GM18909 (cell line): ENCODE measurements around the gene PLPPR4.
"Not testable (repeated sequence)": the region's sequence is repeated elsewhere in the genome, so short reads cannot be mapped to it uniquely, and the experiment has no call there.

Source experiments
- ATAC-seq: cut with Tn5 transposase; IDR thresholded peaks from one replicate; pipeline ENCODE4 v1.9.1; 2021; ENCODE audit warnings: mild to moderate bottlenecking; ENCODE audit not compliant: unreplicated experiment, poor library complexity

The PLPPR4 gene

DNA sequence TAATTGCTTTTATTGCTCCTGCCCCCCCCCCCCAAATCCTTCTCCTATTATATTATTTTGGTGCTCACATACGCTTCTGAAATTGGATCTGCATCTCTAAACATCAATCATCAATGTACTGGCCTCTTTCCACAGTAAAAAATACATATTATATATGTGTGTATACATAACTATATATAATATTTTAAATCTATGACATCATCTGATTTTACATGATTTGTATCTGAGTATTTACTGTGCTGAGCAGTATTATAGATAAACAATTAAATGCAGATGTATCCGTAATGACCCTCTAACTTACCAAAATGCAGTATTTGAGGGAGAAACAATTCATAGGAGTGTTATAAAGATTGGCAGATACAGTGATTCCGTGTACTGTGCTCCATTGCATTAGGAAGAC lies 832 bp downstream of the PLPPR4 start:
- no peak for ATAC-seq

DNA sequence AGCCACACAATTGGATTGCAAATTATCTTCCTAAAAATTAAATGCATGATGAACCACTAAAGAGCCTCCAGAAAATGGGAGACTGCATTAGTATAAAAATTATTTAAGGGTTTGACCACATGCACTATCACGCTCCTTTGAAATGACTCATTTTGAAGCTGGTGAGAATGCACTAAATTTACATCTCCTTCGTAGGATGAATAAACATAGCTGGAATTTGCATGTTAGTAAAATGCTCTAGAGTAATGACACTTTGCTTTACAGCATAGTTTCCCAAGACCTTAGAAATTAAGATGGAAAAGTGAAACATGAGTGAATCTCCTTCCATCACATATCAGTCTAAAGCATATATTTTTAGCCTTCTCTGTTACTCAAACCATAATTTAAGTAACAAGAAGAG lies 2.4 kb downstream of the PLPPR4 start:
- no peak for ATAC-seq

DNA sequence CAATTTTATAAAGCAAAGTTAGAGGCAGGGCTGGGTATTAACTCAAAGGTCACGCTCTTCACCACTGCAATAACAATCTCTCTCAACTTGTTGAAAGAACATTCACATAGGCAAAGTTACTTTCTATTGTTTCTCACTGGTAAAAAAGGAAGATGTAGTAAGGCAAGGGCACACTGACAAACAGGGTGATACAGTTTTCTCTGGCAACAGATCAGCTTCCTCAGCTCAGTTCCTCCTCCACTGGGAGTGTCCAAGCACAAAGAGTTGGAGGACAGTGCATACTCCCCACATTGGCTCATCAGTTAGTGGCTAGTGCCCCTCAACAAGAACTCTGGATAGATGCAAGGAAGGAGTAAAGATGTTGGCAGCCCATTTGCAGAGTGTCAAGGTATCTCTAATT lies 3.7 kb downstream of the PLPPR4 start:
- ATAC-seq: no peak

DNA sequence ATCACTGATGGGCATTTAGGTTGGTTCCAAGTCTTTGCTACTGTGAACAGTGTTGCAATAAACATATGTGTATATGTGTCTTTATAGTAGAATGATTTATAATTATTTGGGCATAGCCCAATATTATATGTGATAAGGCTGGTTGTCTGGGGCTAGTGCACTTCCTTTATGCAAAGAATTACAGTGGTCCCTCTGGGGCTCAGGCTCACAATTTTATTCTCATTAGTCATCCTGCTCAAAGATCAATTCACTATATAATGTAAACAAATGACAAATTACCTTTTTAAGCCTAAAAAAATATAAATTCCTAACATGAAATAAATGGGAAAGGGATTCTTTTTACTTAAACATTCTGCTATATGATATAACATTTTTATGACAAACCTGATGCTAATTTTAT lies 5.0 kb downstream of the PLPPR4 start:
- no peak for ATAC-seq

DNA sequence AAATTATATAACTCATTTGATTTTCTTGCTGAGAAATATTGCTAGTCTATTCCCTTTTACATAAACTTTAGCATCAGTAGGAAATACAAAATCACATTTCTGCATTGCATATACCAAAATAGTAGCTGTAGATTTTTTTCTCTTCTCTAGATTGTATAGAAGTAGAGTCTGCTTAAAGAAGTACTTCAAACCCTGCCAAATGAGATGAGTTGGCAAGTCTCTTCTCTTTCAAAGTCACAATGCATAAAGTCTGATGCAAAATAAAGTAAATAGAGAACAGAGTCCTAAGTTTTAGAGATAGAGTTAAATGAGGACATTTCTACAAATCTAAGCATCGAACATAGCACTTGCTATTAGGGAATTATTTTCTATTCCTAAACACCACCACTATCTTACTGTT lies 6.4 kb downstream of the PLPPR4 start:
- no peak for ATAC-seq

DNA sequence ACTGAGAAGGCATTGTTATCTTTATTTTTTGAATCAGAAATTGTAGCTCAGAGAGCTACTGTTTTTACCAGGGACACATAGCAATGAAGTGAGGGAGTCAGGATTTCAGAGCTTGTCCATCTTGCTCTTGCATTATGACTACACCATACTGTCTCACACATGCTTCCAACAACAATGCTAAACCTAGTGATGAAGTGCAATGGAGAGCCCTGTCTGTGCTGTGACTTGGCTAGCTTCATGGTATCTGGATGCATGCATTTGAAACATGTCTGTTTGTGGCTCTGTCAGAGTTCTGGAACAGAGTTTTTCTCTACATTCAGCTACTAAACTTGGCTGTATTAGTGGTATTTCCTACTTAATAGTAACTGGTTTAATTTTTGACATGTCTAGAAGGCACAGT lies 7.0 kb downstream of the PLPPR4 start:
- no peak for ATAC-seq

DNA sequence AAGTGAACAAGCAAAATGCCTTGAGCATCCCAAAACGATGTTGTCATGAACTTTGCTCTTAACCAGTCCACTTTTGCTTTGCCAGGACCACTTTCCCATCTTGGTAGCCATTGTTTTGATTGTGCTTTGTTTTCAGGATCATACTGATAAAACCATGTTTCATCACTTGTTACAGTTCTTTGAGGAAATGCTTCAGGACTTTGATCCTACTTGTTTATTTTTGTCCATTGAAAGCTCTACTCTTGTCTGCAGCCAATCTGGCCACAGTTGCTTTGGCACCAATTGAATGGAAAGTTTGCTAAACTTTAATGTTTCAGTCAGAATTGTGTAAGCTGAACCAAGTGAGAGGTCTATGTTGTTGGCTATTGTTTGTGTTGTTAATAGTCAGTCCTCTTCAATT lies 12.8 kb downstream of the PLPPR4 start:
- ATAC-seq: no peak

DNA sequence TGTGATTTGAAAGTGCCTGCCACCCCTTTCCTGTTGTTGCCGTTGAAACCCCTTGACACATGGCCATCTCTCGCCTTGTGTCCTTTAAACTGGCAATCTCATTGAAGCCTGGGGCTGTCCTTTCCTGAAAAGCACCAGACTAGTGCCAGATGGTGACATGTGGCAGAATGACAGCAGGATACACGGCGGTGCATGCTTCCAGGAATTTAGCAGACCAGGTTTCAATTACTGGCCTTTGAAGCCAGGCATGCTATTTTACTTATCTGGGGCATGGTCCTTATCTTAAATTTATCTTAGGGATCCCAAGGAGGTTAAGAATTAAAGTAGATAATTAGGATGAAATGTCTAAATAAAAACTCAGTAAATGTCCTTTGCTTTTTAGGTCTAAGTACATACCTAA lies 15.2 kb downstream of the PLPPR4 start:
- no peak for ATAC-seq

DNA sequence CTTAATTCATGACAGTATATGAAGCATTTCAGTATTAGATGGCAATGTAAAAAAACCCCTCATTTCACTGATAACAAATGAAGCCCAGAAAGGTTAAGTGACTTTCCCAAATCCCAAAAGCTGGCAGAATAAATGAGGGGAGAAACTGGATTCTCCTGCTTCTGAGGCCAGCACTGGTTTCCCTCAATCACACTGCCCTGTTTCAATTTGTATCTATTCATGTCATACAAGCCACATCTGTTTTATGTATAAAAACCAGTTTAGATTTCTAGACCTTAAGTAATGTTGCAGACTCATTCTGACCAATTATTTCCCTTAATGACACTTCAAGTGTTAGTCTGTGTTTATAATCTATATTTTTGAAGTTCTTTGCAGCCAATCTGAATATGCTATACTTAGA lies 16.8 kb downstream of the PLPPR4 start:
- no peak for ATAC-seq

DNA sequence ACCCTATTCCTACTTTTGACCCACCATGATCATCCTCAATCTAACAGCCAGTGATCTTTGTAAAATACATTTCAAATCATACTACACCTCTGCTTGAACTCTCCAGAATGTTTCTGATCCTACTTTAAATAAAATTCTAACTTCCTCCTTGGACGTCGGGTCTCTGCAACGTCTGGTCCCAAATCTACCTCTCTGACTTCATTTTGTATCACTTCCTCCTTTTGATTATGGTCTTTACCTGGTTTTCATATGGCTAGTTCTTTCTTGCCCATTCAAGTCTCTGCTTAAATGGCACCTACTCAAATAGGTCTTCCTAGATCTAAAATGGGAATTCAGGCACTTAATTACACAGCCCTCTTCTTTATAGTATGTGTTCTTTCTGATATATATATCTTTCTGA lies 18.2 kb downstream of the PLPPR4 start:
- no peak for ATAC-seq

DNA sequence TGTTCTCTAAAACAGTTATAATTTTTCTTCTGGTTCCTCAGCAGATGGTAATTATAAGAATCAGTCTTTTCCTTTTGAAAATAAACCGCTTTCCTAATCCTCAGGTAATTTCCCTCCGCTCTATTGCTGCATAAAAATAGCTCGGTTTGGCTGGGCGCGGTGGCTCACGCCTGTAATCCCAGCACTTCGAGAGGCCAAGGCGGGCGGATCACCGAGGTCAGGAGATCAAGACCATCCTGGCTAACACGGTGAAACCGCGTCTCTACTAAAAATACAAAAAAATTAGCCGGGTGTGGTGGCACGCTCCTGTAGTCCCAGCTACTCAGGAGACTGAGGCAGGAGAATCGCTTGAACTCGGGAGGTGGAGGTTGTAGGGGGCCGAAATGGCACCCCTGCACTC lies 19.2 kb downstream of the PLPPR4 start:
- not testable (repeated sequence) for ATAC-seq

DNA sequence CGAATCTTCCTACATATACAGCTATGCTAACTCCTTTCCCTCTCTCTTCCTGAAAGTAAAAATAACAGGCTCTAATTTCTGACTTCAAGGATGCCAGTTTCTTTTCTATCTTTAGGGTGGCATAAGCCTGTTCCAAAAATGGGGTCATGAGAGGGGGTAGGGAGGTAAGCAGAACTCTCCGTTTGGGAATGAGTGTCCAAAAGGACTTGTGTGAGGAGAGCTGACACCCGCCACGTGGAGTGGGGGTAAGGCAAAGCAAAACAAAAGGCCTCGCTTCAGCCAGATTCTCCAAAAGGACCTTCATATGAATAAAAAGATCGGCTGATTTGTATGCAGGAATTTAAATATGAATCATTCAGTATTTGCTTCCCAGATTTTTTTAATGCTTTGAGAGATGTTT lies 28.6 kb downstream of the PLPPR4 start:
- ATAC-seq: no peak

DNA sequence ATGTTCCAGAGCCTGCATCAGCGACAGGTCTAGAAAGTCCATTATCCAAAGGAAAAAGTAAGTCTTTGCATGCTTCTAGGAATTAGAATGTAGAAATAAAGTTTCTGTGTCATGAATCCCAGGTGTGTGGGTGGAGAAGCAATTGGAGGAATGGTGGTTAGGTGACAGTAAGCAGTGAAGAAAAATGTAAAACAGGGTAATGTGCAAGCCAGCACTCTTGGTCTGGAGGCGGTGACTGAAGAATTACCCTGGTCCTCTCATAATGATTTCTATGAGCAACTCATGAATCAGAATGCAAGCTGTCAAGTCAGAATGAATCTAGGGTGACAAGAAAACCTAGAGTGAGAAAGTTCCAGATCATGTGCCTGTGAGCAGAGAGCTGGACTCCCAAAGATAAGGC lies 33.6 kb downstream of the PLPPR4 start:
- no peak for ATAC-seq

DNA sequence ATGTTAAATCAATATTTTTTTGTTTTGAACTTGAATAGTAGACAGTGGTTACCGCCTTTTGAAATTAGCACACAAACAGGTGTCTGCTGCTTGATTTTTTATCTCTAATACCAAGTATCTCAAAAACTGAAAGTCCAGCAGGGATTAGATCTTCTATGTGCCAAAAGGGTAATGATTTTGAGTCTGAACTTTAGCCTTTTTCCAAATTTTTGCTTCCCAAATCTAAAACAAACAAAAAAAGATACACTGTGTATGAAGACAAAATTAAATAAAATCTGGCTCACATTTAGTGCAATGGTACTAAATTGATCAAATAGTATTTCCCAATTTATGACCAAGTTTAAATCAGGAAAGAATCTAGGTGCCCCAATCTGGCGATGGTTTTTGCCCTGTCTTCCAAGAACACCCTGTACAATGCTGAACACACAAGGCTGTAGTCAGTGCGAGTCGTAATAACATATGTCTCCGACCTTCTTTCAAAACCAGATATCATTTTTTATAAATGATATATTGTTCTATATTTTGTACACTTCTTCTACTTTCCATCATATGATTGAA lies 40.5 kb downstream of the PLPPR4 start:
- ATAC-seq: no peak

DNA sequence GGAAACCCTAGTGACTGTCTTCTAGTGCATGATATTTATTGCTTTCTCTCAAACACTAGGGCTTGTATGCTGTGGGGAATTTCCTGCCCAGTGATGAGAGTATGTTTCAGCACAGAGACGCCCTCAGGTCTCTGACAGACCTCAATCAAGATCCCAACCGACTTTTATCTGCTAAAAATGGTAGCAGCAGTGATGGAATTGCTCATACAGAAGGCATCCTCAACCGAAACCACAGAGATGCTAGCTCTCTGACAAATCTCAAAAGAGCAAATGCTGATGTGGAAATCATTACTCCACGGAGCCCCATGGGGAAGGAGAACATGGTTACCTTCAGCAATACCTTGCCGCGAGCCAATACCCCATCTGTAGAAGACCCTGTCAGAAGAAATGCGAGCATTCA lies 41.3 kb downstream of the PLPPR4 start:
- ATAC-seq: no peak

DNA sequence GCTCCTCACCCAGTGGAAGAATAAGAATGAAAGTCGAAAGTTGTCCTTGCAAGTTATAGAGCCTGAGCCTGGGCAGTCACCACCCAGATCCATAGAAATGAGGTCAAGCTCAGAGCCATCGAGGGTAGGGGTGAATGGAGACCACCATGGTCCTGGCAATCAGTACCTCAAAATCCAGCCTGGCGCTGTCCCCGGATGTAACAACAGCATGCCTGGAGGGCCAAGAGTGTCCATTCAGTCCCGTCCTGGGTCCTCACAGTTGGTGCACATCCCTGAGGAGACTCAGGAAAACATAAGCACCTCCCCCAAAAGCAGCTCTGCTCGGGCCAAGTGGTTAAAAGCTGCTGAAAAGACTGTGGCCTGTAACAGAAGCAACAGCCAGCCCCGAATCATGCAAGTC lies 41.8 kb downstream of the PLPPR4 start:
- no peak for ATAC-seq

DNA sequence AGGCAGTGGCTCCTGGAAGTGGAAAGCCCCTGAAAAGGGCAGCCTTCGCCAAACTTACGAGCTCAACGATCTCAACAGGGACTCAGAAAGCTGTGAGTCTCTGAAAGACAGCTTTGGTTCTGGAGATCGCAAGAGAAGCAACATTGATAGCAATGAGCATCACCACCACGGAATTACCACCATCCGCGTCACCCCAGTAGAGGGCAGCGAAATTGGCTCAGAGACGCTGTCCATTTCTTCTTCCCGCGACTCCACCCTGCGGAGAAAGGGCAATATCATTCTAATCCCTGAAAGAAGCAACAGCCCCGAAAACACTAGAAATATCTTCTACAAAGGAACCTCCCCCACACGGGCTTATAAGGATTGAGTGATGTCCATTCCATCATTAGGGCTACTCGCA lies 42.4 kb downstream of the PLPPR4 start:
- ATAC-seq: no peak

DNA sequence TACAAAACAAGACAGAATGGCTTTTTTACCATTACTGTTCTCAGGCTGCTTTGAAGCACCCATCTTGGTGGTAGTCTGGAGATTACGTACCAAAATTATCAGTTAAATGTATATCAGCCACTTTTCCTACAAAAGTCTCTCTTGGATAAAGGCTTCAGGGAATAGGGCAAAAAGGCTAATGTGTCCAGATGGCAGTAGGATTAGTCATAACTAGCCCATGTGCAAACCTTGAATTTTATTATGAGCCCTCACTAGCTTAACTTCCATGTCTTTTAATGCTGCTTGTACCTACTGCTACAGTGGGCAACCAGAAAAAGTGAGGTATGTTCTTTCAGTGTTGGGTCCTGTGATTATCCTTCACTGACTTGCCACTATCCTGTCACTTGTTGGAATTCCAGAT lies 51.0 kb downstream of the PLPPR4 start:
- no peak for ATAC-seq

DNA sequence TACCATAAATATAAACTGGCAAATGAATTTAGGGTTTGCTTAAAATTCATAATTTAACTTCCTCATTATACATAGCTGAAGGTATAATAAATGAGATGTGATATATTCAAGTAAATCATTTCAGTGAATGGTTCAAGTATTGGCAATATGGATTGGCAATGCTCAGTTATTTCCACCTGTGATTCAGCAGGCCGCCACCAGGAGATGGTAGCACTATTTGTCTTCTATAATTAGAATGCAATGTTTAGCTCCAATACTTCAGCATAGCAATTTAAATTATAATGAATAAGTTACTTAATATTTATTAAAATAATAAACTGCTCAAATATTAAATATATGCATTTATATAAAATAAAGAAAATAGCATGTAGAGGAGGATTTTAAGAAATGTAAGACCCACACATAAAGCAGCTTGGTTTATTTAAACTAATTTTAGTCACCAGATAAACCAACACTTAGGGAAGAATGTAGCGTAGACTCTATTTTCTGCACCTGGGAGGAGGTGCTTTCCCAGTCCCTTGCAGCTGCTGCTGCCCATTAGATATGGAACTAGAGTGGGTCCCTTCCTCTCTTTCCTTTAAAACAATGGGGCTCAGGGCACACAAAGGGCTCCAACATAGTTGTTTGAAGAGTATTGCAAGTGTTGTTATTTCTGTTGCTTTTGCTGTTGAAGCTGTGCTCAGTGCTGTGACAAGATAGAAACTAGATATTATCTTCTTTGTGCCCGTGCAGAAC lies 62.1 kb downstream of the PLPPR4 start:
- ATAC-seq: no peak

DNA sequence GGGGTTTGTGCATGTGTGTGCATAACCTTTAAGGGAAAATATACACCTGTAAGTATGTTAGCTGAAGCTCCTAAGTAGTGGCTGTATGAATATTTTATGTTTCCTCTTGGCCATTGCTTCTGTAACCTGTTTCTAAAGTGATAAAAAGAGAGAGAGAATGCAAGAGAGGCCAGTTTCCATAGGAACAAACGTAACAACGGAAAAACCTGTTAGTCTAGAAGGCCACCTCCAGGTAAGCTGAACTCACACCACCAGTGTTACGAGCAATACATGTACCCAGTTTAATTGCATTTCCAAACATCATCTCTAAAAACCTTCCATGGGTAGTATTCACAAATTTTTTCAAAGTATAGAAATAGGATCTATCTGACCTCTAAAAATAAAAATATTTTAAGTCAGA lies 63.1 kb downstream of the PLPPR4 start:
- no peak for ATAC-seq

DNA sequence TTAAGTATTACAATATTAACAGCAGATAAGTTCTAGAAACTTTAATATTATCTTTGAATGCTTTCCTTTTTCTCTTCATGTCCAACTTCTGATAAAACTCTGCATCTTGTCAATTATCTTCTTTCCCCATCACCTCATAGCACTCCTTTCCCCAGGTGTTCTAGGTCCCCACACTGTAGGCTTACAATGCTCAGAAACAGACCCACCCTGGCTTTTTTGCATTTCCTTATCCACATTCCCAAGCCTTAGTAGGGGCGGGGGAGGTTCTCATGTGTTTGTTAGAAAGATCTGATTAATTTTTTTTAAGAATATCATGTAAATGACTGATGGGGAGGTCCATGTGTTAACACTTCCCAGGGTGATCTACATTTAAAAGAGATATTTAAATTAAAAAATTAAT lies 63.9 kb downstream of the PLPPR4 start:
- no peak for ATAC-seq

DNA sequence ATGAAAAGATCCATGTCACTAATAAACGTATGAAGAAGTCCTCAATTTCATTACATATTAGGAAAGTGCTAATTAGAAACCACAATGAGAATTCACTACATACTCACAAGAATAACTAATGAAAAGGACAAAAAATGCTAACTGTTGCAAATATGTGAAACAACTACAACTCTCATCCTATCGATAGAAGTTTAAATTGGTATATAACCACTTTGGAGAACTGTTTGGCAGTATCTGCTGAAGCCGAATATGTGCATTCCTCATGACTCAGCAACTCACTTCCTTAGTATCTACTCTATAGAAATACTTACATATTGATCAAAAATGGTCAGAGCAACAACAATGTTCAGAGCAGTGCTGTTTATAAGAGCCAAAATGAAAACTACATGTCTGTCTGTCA lies 66.8 kb downstream of the PLPPR4 start:
- ATAC-seq: no peak

DNA sequence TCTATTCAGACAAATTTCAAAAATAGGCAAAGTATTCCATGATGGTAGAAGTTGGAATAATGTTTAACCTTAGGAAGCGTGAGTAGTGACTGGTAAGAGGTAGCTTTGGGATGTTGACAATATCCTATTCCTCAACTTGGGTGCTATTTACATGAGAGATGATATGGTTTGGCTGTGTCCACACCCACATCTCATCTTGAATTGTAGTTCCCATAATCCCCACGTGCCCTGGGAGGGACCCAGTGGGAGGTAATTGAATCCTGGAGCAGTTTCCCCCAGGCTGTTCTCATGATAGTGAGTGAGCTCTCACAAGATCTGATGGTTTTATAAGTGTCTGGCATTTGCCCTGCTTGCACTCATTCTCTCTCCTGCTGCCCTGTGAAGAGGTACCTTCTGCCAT lies 67.3 kb downstream of the PLPPR4 start:
- no peak for ATAC-seq
